ENCODE measurements around the gene SH3PXD2B.

DNA sequence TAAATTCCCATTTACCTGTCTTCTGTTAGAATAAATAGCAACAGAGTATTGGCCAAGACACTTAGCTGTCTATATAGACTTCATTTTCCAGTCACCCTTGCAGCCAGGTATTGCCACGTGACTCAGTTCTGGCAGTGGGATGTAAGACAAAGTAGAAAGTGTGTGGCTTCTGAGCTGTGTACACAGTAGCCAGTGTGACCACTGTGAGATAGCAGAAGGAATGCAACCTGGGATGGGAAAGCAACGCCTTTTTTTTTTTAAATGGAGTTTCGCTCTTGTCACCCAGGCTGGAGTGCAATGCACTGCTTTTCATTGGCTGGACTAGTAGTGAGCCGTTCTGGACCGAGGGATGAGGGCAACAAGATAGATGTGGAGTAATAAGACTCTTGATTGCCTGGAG, 106.2 kb downstream of the SH3PXD2B start:
- TF ChIP-seq, protein P1, sequence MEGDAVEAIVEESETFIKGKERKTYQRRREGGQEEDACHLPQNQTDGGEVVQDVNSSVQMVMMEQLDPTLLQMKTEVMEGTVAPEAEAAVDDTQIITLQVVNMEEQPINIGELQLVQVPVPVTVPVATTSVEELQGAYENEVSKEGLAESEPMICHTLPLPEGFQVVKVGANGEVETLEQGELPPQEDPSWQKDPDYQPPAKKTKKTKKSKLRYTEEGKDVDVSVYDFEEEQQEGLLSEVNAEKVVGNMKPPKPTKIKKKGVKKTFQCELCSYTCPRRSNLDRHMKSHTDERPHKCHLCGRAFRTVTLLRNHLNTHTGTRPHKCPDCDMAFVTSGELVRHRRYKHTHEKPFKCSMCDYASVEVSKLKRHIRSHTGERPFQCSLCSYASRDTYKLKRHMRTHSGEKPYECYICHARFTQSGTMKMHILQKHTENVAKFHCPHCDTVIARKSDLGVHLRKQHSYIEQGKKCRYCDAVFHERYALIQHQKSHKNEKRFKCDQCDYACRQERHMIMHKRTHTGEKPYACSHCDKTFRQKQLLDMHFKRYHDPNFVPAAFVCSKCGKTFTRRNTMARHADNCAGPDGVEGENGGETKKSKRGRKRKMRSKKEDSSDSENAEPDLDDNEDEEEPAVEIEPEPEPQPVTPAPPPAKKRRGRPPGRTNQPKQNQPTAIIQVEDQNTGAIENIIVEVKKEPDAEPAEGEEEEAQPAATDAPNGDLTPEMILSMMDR (IDR thresholded peaks at IDR 0.05; ENCODE audit: low read length), result no peak
- TF ChIP-seq EZH2 (IDR thresholded peaks at IDR 0.05; ENCODE audit: borderline replicate concordance, low read length), result no peak

Data from OCI-LY1 (cell line).